Prostate gland (tissue), 2 donors: ENCODE measurements around the gene ADAMTS3.

ENCODE experiments used
- CTCF ChIP-seq, 4 experiments: fragments of 200-600 bp in 2 of 4; fragments of 450-650 bp in 2 of 4; sonication (generic) in 2 of 4; IDR thresholded peaks; 1 replicate in 3 of 4; 2 replicates in 1 of 4; pipeline ENCODE4 v1.5.1; 2016 to 2019; ENCODE audit warnings: antibody characterized with exemption in 4 of 4, mild to moderate bottlenecking in 2 of 4, moderate library complexity in 2 of 4
- POLR2A ChIP-seq: fragments of 450-650 bp; IDR thresholded peaks from one replicate; pipeline ENCODE4 v1.6.1; 2016; ENCODE audit warnings: antibody characterized with exemption, mild to moderate bottlenecking

- TF ChIP-seq POLR2A = no peak
- TF ChIP-seq CTCF (IDR thresholded peaks at IDR 0.05) = no peak
These were observed 55.8 kb downstream of the ADAMTS3 start for GRCh38 chr4:72513227-72513626.
